GM10266 (cell line): Measurements from ENCODE around the gene CST3.

Experiments used
- DNase-seq: peaks from one replicate; pipeline ENCODE4 v3.0.0; 2012; ENCODE audit errors: extremely low spot score
- TF ChIP-seq, protein P1 (sequence below): IDR thresholded peaks from 2 replicates; pipeline ENCODE4 v1.5.1; 2012; ENCODE audit warnings: mild to moderate bottlenecking, low read depth; ENCODE audit not compliant: control insufficient read depth, insufficient read depth; ENCODE audit errors: missing control alignments

CST3 gene

DNA sequence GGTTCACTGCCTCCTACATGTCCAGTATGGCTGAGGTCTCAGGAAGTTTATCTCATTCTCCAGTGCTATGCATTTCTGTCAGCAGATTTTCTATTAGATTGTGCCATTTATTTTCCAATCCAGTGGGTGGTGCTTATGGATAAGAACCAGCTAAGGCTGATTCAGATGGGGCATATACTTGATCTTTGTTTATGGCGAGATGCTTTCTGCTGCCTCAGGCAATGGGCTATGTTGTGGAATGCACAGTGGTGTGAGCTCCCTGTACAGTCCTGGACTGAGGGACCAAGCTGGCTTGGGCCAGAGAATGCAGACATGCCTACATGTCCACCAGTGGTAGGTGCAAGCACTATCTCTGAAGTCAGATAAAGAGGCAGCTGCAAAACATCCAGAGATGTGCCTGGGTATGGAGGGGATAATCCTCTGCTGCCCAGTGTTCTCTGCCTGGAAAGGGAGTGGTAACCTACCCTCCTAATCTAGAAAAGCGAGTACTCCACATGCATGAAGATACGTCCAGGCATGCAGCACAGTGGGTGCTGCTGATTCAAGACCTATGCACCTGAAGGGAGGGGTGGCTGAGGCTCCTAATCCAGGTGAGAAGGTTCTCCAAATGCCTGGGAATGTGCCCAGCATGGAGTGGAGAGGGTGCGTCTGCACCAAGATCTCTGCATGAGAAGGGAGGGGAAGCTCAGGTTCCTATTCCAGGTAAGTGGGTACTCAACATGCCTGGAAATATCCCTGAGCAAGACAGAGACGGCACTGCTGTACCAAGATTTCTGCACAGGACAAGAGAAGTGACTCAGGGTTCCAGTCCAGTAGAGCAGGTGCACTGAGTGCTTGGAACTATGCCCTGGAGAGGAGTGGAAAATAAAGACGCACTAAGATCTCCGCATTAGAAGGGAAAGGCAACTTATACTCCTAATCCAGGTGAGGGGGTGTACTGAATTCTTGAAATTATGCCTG is 41.7 kb upstream of the CST3 start:
- DNase-seq = no peak
- TF ChIP-seq, protein P1, sequence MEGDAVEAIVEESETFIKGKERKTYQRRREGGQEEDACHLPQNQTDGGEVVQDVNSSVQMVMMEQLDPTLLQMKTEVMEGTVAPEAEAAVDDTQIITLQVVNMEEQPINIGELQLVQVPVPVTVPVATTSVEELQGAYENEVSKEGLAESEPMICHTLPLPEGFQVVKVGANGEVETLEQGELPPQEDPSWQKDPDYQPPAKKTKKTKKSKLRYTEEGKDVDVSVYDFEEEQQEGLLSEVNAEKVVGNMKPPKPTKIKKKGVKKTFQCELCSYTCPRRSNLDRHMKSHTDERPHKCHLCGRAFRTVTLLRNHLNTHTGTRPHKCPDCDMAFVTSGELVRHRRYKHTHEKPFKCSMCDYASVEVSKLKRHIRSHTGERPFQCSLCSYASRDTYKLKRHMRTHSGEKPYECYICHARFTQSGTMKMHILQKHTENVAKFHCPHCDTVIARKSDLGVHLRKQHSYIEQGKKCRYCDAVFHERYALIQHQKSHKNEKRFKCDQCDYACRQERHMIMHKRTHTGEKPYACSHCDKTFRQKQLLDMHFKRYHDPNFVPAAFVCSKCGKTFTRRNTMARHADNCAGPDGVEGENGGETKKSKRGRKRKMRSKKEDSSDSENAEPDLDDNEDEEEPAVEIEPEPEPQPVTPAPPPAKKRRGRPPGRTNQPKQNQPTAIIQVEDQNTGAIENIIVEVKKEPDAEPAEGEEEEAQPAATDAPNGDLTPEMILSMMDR = no peak

GRCh38 chr20:23673209-23673608 is 35.5 kb upstream of the CST3 start:
- DNase-seq = no peak
- TF ChIP-seq, protein P1 = no peak

GRCh38 chr20:23672158-23672557 is 34.4 kb upstream of the CST3 start:
- DNase-seq = no peak
- TF ChIP-seq, protein P1 = no peak

DNA sequence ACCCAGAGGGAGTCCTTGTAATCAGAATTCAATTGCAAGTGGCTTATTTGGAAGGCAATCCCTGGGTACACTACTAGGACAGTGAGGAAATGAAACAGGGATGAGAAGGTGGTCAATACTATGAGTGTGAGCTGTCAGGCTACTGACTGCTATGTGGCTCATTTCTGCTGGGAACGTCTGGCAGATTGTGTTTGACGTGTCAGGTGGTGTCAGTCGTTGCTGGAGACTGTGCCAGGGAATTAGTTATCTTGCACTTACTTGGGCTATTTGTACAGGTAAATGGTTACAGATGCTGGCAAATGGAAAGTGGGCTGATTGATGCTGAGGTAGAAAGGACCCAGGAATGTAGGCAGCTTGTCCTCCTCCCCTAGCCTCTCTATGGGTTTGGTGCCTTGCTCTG is 33.7 kb upstream of the CST3 start:
- DNase-seq = no peak
- TF ChIP-seq, protein P1 = no peak

GRCh38 chr20:23670361-23670760 is 32.6 kb upstream of the CST3 start:
- TF ChIP-seq, protein P1 = no peak
- DNase-seq = no peak

DNA sequence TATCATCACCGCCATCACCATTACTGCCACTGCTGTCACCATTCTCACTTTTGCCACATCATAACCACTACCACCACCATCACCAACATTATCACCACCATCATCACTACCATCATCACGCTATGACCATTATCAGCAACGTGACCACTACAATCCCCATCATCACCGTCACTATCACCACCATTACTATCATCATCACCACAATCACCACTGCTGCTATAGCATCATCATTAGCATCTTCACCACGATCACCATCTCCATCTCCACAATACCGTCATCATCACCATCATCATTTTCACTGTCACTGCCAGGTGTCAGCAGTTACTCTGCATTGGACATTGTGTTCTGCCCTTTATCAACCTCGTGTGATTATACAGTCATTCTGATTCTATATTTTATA is 32.1 kb upstream of the CST3 start:
- no peak for DNase-seq
- TF ChIP-seq, protein P1 = no peak

GRCh38 chr20:23669327-23669726 is 31.6 kb upstream of the CST3 start:
- DNase-seq = no peak
- TF ChIP-seq, protein P1 = no peak
